Measurements from ENCODE around the gene DCP2.

DNA sequence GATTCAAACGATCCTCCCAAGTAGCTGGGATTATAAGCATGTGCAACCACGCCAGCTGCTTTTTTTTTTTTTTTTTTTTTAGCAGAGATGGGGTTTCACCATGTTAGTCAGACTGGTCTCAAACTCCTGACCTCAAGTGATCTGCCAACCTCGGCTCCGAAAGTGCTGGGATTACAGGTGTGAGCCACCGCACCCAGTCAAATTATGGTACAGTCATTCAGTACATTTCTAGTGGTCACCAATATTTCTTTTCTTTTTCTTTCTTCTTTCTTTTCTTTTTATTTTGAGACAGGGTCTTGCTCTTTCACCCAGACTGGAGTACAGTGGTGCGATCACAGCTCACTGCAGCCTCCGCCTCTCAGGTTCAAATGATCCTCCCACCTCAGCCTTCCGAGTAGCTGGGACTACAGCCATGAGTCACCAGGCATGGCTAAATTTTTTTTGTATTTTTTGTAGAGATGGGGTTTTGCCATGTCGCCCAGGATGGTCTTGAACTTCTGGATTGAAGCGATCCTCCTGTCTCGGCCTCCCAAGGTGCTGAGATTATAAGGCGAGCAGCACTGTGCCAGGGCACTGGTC, 25.4 kb upstream of the DCP2 start:
- no peak for TF ChIP-seq EZH2 (IDR thresholded peaks at IDR 0.05; ENCODE audit: borderline replicate concordance, low read depth, low read length, severe bottlenecking)
- TF ChIP-seq, protein P1, sequence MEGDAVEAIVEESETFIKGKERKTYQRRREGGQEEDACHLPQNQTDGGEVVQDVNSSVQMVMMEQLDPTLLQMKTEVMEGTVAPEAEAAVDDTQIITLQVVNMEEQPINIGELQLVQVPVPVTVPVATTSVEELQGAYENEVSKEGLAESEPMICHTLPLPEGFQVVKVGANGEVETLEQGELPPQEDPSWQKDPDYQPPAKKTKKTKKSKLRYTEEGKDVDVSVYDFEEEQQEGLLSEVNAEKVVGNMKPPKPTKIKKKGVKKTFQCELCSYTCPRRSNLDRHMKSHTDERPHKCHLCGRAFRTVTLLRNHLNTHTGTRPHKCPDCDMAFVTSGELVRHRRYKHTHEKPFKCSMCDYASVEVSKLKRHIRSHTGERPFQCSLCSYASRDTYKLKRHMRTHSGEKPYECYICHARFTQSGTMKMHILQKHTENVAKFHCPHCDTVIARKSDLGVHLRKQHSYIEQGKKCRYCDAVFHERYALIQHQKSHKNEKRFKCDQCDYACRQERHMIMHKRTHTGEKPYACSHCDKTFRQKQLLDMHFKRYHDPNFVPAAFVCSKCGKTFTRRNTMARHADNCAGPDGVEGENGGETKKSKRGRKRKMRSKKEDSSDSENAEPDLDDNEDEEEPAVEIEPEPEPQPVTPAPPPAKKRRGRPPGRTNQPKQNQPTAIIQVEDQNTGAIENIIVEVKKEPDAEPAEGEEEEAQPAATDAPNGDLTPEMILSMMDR (IDR thresholded peaks at IDR 0.05; ENCODE audit: borderline replicate concordance, extremely low read depth, low read length, poor library complexity, severe bottlenecking) = no peak

All from DND-41 (cell line).